Caco-2 (cell line): ENCODE data around the gene PXYLP1. TPM values are rescaled to one million over a fixed set of nuclear protein-coding genes. Genes with fewer than 3 reads are reported as not detected.

Experiments
- BruUV-seq: library from RNA; stranded (reverse); fragments of 400-500 nt; replicated peaks from 2 replicates; lab custom pipeline; 2021; lab: Mats Ljungman, UMichigan
- CTCF ChIA-PET: fragments of 300-600 bp; sonication (Branson Sonifier 250); formaldehyde crosslinking; loops from one replicate; lab custom pipeline; 2022; ENCODE audit warnings: antibody characterized with exemption; lab: Charles Lee
- POLR2A ChIA-PET: fragments of 300-600 bp; sonication (Branson Sonifier 250); formaldehyde crosslinking; loops from one replicate; lab custom pipeline; 2022; ENCODE audit warnings: antibody characterized with exemption; lab: Charles Lee
- DNase-seq, 2 experiments: peaks; one replicate each; pipeline versions ENCODE4 v3.0.0 to v3.0.0-alpha.2; 2020 to 2022
- H3K27me3 ChIP-seq: replicated peaks from 2 replicates; pipeline ENCODE4 v1.6.0; 2011; ENCODE audit warnings: low read length; ENCODE audit not compliant: control insufficient read depth, insufficient read depth
- H3K36me3 ChIP-seq: 2 replicates; pipeline ENCODE4 v1.5.1; 2011; ENCODE audit warnings: low read length; ENCODE audit not compliant: control insufficient read depth, insufficient read depth
- H3K4me1 ChIP-seq: fragments of 250-450 bp; sonication (Bioruptor Pico); 2 replicates; pipeline ENCODE4 v1.5.1; 2020; ENCODE audit warnings: mild to moderate bottlenecking
- H3K4me3 ChIP-seq: 2 replicates; pipeline ENCODE4 v1.5.1; 2011; ENCODE audit warnings: low read depth, mild to moderate bottlenecking, control low read depth, low read length
- H3K9me3 ChIP-seq: fragments of 250-450 bp; sonication (Bioruptor Pico); 2 replicates; pipeline ENCODE4 v1.5.1; 2020; ENCODE audit warnings: mild to moderate bottlenecking, moderate library complexity
- H3K27ac Mint-ChIP-seq: one replicate; pipeline ENCODE4 v1.8.0; 2022; ENCODE audit warnings: mixed read lengths; ENCODE audit not compliant: unreplicated experiment
- H3K27me3 Mint-ChIP-seq: one replicate; pipeline ENCODE4 v1.8.0; 2022; ENCODE audit warnings: mixed read lengths; ENCODE audit not compliant: insufficient read depth, unreplicated experiment
- H3K36me3 Mint-ChIP-seq: one replicate; pipeline ENCODE4 v1.8.0; 2022; ENCODE audit warnings: mild to moderate bottlenecking, mixed read lengths; ENCODE audit not compliant: insufficient read depth, unreplicated experiment
- H3K4me1 Mint-ChIP-seq: one replicate; pipeline ENCODE4 v1.8.0; 2022; ENCODE audit warnings: low read depth, mixed read lengths; ENCODE audit not compliant: unreplicated experiment
- H3K4me3 Mint-ChIP-seq: one replicate; pipeline ENCODE4 v1.8.0; 2022; ENCODE audit warnings: mild to moderate bottlenecking, moderate library complexity, mixed read lengths; ENCODE audit not compliant: unreplicated experiment
- H3K9me3 Mint-ChIP-seq: one replicate; pipeline ENCODE4 v1.8.0; 2022; ENCODE audit warnings: mixed read lengths; ENCODE audit not compliant: unreplicated experiment
- CTCF ChIP-seq, 2 experiments: fragments of 200-600 bp in 1 of 2; IDR thresholded peaks; 1 replicate in 1 of 2; 2 replicates in 1 of 2; pipeline versions ENCODE4 v1.5.1 to v1.8.0; 2011 to 2022; ENCODE audit warnings: antibody characterized with exemption in 1 of 2, control low read depth in 1 of 2, inconsistent platforms in 1 of 2, low read depth in 1 of 2, low read length in 1 of 2, mild to moderate bottlenecking in 1 of 2, moderate library complexity in 1 of 2; ENCODE audit not compliant: insufficient read depth in 1 of 2, severe bottlenecking in 1 of 2, unreplicated experiment in 1 of 2
- intact Hi-C: fragments of 100-400 bp; cut with micrococcal nuclease; formaldehyde crosslinking; loops from one replicate; pipeline ENCODE4 v1.10.0; 2022; ENCODE audit not compliant: unreplicated experiment
- total RNA-seq: library from RNA; stranded (reverse); gene quantifications from 2 replicates; pipeline ENCODE4 v1.2.3, GENCODE V29; 2022

The PXYLP1 gene
- total RNA-seq, 1 experiment from 2014 or later: 24.6 TPM

- DNase-seq: no peak
- Mint-ChIP-seq H3K27me3 (no peaks in the 10 kb centered on the region), H3K27ac (no peak overlapping the region), H3K4me3 (no peak overlapping the region), H3K9me3 (no peaks in the 10 kb centered on the region), H3K4me1 (no peaks in the 10 kb centered on the region), H3K36me3 (peaks cover 12% of the 10 kb centered on the region)
- TF ChIP-seq CTCF (IDR thresholded peaks at IDR 0.05; ENCODE audit: insufficient read depth in 1 of 2, low read depth in 1 of 2, low read length in 1 of 2, severe bottlenecking in 1 of 2, unreplicated experiment in 1 of 2): no peak
- Histone ChIP-seq H3K4me1 (no peaks in the 10 kb centered on the region), H3K27me3 (no peaks in the 10 kb centered on the region), H3K9me3 (no peaks in the 10 kb centered on the region), H3K36me3 (no peaks in the 10 kb centered on the region), H3K4me3 (no peak overlapping the region)
- BruUV-seq: no TSS peak
- intact Hi-C loops: no loop called here
- ChIA-PET POLR2A (no interaction called here), CTCF (no interaction called here)
Measured at GRCh38 chr3:141261472-141262307, 30.1 kb downstream of the PXYLP1 start.

GRCh38 chr3:141262308-141262705, 30.7 kb downstream of the PXYLP1 start:
- no peaks in the 10 kb centered on the region for H3K4me1 Mint-ChIP-seq
- Histone ChIP-seq H3K9me3 (no peaks in the 10 kb centered on the region), H3K4me1 (no peaks in the 10 kb centered on the region), H3K4me3 (no peak overlapping the region), H3K27me3 (no peaks in the 10 kb centered on the region), H3K36me3 (no peaks in the 10 kb centered on the region)
- no peaks in the 10 kb centered on the region for H3K27me3 Mint-ChIP-seq
- POLR2A ChIA-PET: no interaction called here
- DNase-seq: no peak
- H3K27ac Mint-ChIP-seq: no peak overlapping the region
- no peak for TF ChIP-seq CTCF (IDR thresholded peaks at IDR 0.05; ENCODE audit: insufficient read depth in 1 of 2, low read depth in 1 of 2, low read length in 1 of 2, severe bottlenecking in 1 of 2, unreplicated experiment in 1 of 2)
- no TSS peak for BruUV-seq
- intact Hi-C loops: no loop called here
- CTCF ChIA-PET: no interaction called here
- no peaks in the 10 kb centered on the region for H3K9me3 Mint-ChIP-seq
- no peak overlapping the region for H3K4me3 Mint-ChIP-seq
- H3K36me3 Mint-ChIP-seq: peaks cover 12% of the 10 kb centered on the region

GRCh38 chr3:141266186-141266585, 34.6 kb downstream of the PXYLP1 start:
- peaks cover 11% of the 10 kb centered on the region for H3K4me1 Mint-ChIP-seq
- H3K4me3 Mint-ChIP-seq: no peak overlapping the region
- Histone ChIP-seq H3K36me3 (no peaks in the 10 kb centered on the region; the same call in 1 of the 2 replicates), H3K9me3 (no peaks in the 10 kb centered on the region), H3K27me3 (no peaks in the 10 kb centered on the region), H3K4me1 (peaks cover 7% of the 10 kb centered on the region), H3K4me3 (no peak overlapping the region)
- H3K27ac Mint-ChIP-seq: no peak overlapping the region
- H3K36me3 Mint-ChIP-seq: peaks cover 12% of the 10 kb centered on the region
- no peak for TF ChIP-seq CTCF (IDR thresholded peaks at IDR 0.05; ENCODE audit: insufficient read depth in 1 of 2, low read depth in 1 of 2, low read length in 1 of 2, severe bottlenecking in 1 of 2, unreplicated experiment in 1 of 2)
- H3K9me3 Mint-ChIP-seq: no peaks in the 10 kb centered on the region
- CTCF ChIA-PET: no interaction called here
- no peak for DNase-seq
- H3K27me3 Mint-ChIP-seq: no peaks in the 10 kb centered on the region
- POLR2A ChIA-PET: no interaction called here
- BruUV-seq: no TSS peak
- intact Hi-C loops: no loop called here
